Heart left ventricle (tissue), 13 donors: Measurements from ENCODE around the gene SCAF1.

ENCODE experiments used
- CTCF ChIP-seq, 12 donors: fragments of 200-600 bp; sonication (generic) in 4 of 12; IDR thresholded peaks; one replicate each; pipeline versions ENCODE4 v1.5.0 to v1.8.0; 2018 to 2022; ENCODE audit warnings: antibody characterized with exemption in 12 of 12, mild to moderate bottlenecking in 5 of 12
- POLR2A ChIP-seq, 2 donors: fragments of 450-650 bp; IDR thresholded peaks; one replicate each; pipeline ENCODE4 v1.6.1; 2017; ENCODE audit warnings: antibody characterized with exemption in 2 of 2, mild to moderate bottlenecking in 2 of 2, moderate library complexity in 2 of 2
- donor health status: ischemic (EF 13 %, LVEDD 7.1; RV severe dilation, severe dysfunction).
- donor health status: DM: no; HTN: yes; CAD: no.
- donor health status: DM: no; HTN: no; CAD: no.
- donor health status: ischemic (EF 25% LVEDD 6.9; RV normal size, moderate dysfunction).
- donor health status: ischemic (EF 25% LVEDD 5.7; RV mildly dilated, moderate dysfunction).
- donor health status: ischemic (EF 35%, LVEDD 5.7; RV mildly dilated, moderate dysfunction).
- donor health status: nonischemic (EF 11% LVEDD 7.7; RV severe dilation, severe dysfunction).
- donor health status: DM: yes; HTN: yes; CAD: no.
- donor health status: PGD.
- donor health status: ischemic (EF 29% LVEDD 5.4; RV normal size, mild dysfunction).
- donor health status: nonischemic (EF 23%, LVEDD 6.1; RV moderate dilation, normal function).

GRCh38 chr19:49685845-49686332, 43.9 kb downstream of the SCAF1 start:
- no peak for TF ChIP-seq POLR2A (IDR thresholded peaks at IDR 0.05)
- TF ChIP-seq CTCF (IDR thresholded peaks at IDR 0.05) = no peak
